ENCODE data around the gene FIP1L1. TPM values are rescaled to one million over a fixed set of nuclear protein-coding genes. Genes with fewer than 3 reads are reported as not detected.

FIP1L1 gene
- total RNA-seq, 1 experiment from 2014 or later, result 103 TPM

DNA sequence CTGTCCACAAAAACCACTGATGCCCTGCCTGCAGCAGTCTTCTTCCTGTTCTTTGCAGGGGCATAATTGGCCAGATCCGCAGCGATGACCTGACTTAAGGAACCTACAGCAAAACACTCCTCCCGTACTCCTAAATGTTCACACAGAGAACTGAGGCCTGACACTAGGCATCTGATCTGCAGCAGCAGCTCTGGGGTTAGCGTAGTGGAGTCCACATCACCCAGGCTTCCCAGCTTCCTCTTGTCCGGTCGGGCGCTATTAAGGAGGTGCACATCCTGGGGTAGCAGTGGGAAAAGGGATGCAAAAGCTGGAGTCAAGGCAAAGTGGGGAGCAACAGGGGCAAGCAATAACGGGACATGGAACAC lies 12.3 kb upstream of the FIP1L1 start:
- Mint-ChIP-seq H3K4me1 (ENCODE audit: insufficient read depth, unreplicated experiment) (peaks cover 34% of the 10 kb centered on the region), H3K9me3 (ENCODE audit: unreplicated experiment) (no peaks in the 10 kb centered on the region), H3K27me3 (ENCODE audit: insufficient read depth, unreplicated experiment) (peaks cover 26% of the 10 kb centered on the region), H3K4me3 (ENCODE audit: unreplicated experiment) (peak overlapping the region; percentile 92), H3K36me3 (ENCODE audit: insufficient read depth, unreplicated experiment) (peaks cover 6% of the 10 kb centered on the region), H3K27ac (ENCODE audit: low read depth, unreplicated experiment) (peak overlapping the region; percentile 76)
- ChIA-PET CTCF (interaction anchor here (0.7 to 1.4 kb wide), 2 partner anchors 12 to 241 kb away, joined by 3 read pairs; no protein-coding TSS in a partner anchor), POLR2A (interaction anchor here (0.9 to 4.3 kb wide), 5 partner anchors 10 to 1313 kb away, joined by 3 to 75 read pairs (median 4); partner anchors contain the start of gene FIP1L1)
- peak; percentile 35 for DNase-seq (ENCODE audit: unreplicated experiment)
- no TSS peak for BruUV-seq (replicated peaks)
- TF ChIP-seq, protein P1, sequence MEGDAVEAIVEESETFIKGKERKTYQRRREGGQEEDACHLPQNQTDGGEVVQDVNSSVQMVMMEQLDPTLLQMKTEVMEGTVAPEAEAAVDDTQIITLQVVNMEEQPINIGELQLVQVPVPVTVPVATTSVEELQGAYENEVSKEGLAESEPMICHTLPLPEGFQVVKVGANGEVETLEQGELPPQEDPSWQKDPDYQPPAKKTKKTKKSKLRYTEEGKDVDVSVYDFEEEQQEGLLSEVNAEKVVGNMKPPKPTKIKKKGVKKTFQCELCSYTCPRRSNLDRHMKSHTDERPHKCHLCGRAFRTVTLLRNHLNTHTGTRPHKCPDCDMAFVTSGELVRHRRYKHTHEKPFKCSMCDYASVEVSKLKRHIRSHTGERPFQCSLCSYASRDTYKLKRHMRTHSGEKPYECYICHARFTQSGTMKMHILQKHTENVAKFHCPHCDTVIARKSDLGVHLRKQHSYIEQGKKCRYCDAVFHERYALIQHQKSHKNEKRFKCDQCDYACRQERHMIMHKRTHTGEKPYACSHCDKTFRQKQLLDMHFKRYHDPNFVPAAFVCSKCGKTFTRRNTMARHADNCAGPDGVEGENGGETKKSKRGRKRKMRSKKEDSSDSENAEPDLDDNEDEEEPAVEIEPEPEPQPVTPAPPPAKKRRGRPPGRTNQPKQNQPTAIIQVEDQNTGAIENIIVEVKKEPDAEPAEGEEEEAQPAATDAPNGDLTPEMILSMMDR (IDR thresholded peaks at IDR 0.05; ENCODE audit: unreplicated experiment), result no peak
- intact Hi-C loops (cut with micrococcal nuclease), result no loop called here

DNA sequence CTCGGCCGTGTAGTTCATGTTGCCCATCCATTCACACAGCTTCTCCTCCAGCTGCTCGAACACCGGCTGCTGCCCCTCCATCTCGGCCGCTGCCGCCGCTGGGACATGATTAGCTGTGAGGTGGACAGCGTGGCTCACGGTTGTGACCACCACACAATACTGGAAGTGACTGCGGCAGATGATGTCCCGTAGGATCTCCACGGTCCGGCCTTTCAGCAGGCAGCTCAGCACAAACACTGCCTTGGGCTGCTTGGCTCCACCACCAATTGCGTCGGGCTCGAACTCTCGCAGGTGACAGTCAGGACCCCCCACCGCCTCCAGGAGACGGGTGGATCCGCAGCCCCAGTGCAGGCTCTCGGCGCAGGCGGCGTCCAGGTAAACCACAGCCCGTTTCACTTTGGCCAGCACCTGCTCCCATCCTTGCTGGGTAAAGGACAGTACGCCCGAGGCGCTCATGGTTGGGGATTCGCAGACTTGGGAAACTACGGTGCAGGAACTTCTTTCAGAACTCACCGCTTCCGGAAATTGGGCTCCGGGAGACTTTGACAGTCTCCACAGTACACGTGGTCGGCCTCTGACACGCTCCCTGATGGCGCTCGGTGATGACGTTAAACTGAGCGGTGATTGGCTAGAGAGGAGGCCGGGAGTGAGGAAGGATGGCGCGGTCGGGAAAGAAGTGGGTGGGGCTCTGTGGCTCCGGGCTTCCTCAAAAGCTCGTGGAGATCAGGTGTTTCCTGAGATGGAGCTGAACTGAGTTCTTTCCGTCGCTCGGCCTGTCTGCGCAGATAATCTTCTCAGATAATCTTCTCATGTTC lies 11.7 kb upstream of the FIP1L1 start, which contains the start of gene SCFD2:
Gene SCFD2, minus strand, starts transcription at position 576 of the 815 bp plus-strand sequence.
- POLR2A ChIA-PET, result interaction anchor here (0.9 to 4.3 kb wide), 6 partner anchors 9 to 1314 kb away, joined by 3 to 75 read pairs (median 4); partner anchors contain the start of gene FIP1L1
- intact Hi-C loops (cut with micrococcal nuclease), result loop anchor here (2.0 kb wide), 1 partner anchor 169 kb away; no protein-coding TSS in a partner anchor
- H3K4me3 Mint-ChIP-seq (ENCODE audit: unreplicated experiment), result peak within 1 kb of the TSS; percentile 92

DNA sequence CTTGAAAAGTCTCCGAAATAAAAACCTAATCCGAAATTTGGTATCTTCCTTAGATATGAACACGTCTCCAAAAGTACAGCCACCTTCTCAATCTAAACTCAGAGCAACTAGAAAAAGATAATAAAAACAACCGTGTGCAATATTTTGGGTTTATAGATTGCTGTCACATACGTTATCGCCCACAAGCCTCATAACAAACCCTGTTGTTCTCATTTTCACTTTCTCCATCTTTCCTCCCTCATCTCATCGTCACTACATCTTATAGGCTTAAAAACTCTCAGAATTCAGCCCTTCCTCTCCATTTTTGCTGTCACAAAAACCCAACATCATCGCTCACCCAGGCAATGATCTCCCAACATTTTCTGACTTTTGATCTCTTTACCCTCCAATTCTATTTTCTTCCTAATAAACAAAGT lies 11.1 kb upstream of the FIP1L1 start:
- no peak for DNase-seq (ENCODE audit: unreplicated experiment)
- Mint-ChIP-seq H3K4me3 (ENCODE audit: unreplicated experiment) (peak overlapping the region; percentile 92), H3K9me3 (ENCODE audit: unreplicated experiment) (no peaks in the 10 kb centered on the region), H3K27me3 (ENCODE audit: insufficient read depth, unreplicated experiment) (peaks cover 31% of the 10 kb centered on the region), H3K27ac (ENCODE audit: low read depth, unreplicated experiment) (peak overlapping the region; percentile 76), H3K36me3 (ENCODE audit: insufficient read depth, unreplicated experiment) (peaks cover 6% of the 10 kb centered on the region), H3K4me1 (ENCODE audit: insufficient read depth, unreplicated experiment) (peaks cover 24% of the 10 kb centered on the region)
- ChIA-PET CTCF (interaction anchor here (0.7 to 1.0 kb wide), 3 partner anchors 16 to 744 kb away, joined by 3 to 6 read pairs (median 4); no protein-coding TSS in a partner anchor), POLR2A (interaction anchor here (0.7 to 4.3 kb wide), 4 partner anchors 9 to 252 kb away, joined by 3 to 75 read pairs (median 10); partner anchors contain the start of gene FIP1L1)
- intact Hi-C loops (cut with micrococcal nuclease), result loop anchor here (2.0 kb wide), 1 partner anchor 170 kb away; no protein-coding TSS in a partner anchor
- TSS peak; percentile 97 for BruUV-seq (replicated peaks)
- TF ChIP-seq, protein P1 (IDR thresholded peaks at IDR 0.05; ENCODE audit: unreplicated experiment), result no peak

More for the DNA sequence above, 11.7 kb upstream of the FIP1L1 start, which contains the start of gene SCFD2:
- CTCF ChIA-PET, result interaction anchor here (0.7 to 1.4 kb wide), 3 partner anchors 13 to 352 kb away, joined by 3 to 6 read pairs (median 3); no protein-coding TSS in a partner anchor
- H3K27me3 Mint-ChIP-seq (ENCODE audit: insufficient read depth, unreplicated experiment), result peaks cover 31% of the 10 kb centered on the region
- H3K9me3 Mint-ChIP-seq (ENCODE audit: unreplicated experiment), result no peaks in the 10 kb centered on the region
- H3K27ac Mint-ChIP-seq (ENCODE audit: low read depth, unreplicated experiment), result peak within 1 kb of the TSS; percentile 76
- peaks cover 6% of the 10 kb centered on the region for H3K36me3 Mint-ChIP-seq (ENCODE audit: insufficient read depth, unreplicated experiment)
- peaks cover 30% of the 10 kb centered on the region for H3K4me1 Mint-ChIP-seq (ENCODE audit: insufficient read depth, unreplicated experiment)
- TF ChIP-seq, protein P1 (IDR thresholded peaks at IDR 0.05; ENCODE audit: unreplicated experiment), result no peak
- peak; percentile 98 for DNase-seq (ENCODE audit: unreplicated experiment)
- TSS peak; percentile 51 for BruUV-seq (replicated peaks)

DNA sequence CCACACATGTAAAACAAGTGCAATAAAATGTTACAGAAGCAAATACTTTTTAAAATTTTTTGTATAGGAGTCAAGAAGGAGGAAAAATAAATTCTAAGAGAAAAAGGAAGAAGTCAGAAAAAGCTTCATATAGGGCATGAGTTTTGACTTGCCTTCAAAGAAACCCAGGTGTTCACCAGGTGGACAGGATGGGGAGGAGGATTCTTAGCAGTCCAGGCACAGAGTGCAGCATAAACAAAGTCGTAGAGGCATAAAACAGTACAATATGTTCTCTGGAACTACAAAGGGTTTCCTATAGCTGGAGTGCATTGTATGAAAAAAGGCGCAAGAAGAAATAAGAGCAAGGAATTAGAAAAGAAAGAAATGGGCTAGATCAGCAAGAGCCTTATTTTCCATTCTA lies 9.7 kb upstream of the FIP1L1 start:
- peaks cover 31% of the 10 kb centered on the region for H3K27me3 Mint-ChIP-seq (ENCODE audit: insufficient read depth, unreplicated experiment)
- peaks cover 1% of the 10 kb centered on the region for H3K36me3 Mint-ChIP-seq (ENCODE audit: insufficient read depth, unreplicated experiment)
- TF ChIP-seq, protein P1 (IDR thresholded peaks at IDR 0.05; ENCODE audit: unreplicated experiment), result no peak
- peaks cover 10% of the 10 kb centered on the region for H3K4me1 Mint-ChIP-seq (ENCODE audit: insufficient read depth, unreplicated experiment)
- ChIA-PET POLR2A (interaction anchor here (1.0 to 2.5 kb wide), 2 partner anchors 9 to 11 kb away, joined by 7 to 11 read pairs; partner anchors contain the start of gene FIP1L1), CTCF (interaction anchor here (0.6 to 1.0 kb wide), 2 partner anchors 10 to 376 kb away, joined by 3 read pairs; partner anchors contain the start of gene FIP1L1)
- H3K9me3 Mint-ChIP-seq (ENCODE audit: unreplicated experiment), result no peaks in the 10 kb centered on the region
- H3K4me3 Mint-ChIP-seq (ENCODE audit: unreplicated experiment), result no peak overlapping the region
- no peak overlapping the region for H3K27ac Mint-ChIP-seq (ENCODE audit: low read depth, unreplicated experiment)
- no peak for DNase-seq (ENCODE audit: unreplicated experiment)
- intact Hi-C loops (cut with micrococcal nuclease), result loop anchor here (2.0 kb wide), 1 partner anchor 171 kb away; no protein-coding TSS in a partner anchor
- BruUV-seq (replicated peaks), result no TSS peak
